Central memory CD4-positive, alpha-beta T cell (primary cell): ENCODE measurements around the gene POC1B.

ENCODE experiments used
- DNase-seq: peaks from one replicate; pipeline ENCODE4 v3.0.0; 2022

Gene POC1B

GRCh38 chr12:89379839-89380467 is 145.9 kb downstream of the POC1B start:
- no peak for DNase-seq

GRCh38 chr12:89379148-89379838 is 146.6 kb downstream of the POC1B start:
- DNase-seq: no peak

GRCh38 chr12:89376844-89377243 is 149.0 kb downstream of the POC1B start:
- no peak for DNase-seq

GRCh38 chr12:89376202-89376529 is 149.7 kb downstream of the POC1B start:
- no peak for DNase-seq

- no peak for DNase-seq
Measured at GRCh38 chr12:89373763-89374572, 151.9 kb downstream of the POC1B start.

GRCh38 chr12:89372584-89373370 is 153.1 kb downstream of the POC1B start:
- DNase-seq: no peak

GRCh38 chr12:89370850-89371249 is 155.0 kb downstream of the POC1B start:
- no peak for DNase-seq

GRCh38 chr12:89370421-89370831 is 155.4 kb downstream of the POC1B start:
- no peak for DNase-seq
